ENCODE data around the gene LARP1. TPM values are rescaled to one million over a fixed set of nuclear protein-coding genes. Genes with fewer than 3 reads are reported as not detected.

LARP1 gene
- total and polyA plus RNA-seq, 9 of the 15 experiments (the other 6 are each of a cell fraction or from before 2014, with no cell fraction given), result 22.6 to 300 (median 92.0) TPM

DNA sequence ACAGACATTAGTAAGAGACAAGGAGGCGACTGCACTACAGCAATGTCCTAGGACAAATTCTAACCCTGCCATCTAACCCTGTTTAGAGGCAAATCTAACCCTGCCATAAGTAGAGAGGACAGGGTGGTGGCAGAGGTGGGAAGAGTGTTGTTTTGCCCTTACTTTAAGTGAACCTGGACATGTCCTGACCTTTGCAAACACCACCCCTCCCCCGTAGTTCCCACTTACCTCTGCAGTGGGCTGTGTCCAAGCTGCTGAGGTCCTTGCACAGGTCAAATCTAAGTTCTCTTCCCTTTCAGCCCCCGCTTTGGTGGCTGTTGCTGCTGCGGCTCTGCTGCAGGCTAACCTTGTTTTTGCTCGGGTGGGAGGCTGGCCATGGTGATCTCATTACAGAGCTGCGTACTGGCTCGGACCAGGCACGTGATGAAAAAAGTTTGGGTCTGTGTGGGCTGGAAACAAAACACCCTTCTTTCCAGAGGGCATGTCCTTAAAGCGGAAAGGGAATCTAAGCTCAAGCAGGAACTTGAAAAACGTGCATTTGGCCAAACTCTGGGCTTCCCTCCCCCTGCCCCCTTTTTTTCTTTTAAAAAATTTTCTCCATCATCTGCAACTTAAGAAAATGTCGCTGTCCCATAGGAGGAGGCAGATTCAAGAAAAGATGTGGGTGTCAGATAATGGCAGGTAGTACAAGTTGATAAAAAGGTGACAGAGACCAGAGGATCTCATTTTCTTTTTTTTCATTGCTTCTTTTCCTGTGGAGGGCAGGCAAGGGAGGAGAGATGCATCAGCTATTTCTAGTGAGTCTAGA lies 95.3 kb downstream of the LARP1 start, which contains the start of gene FAXDC2 (continued):
- no peak for TF ChIP-seq ZC3H4 (CRISPR knock-in tag; IDR thresholded peaks at IDR 0.05; ENCODE audit: borderline replicate concordance)
- TF ChIP-seq TGIF2 (CRISPR knock-in tag; IDR thresholded peaks at IDR 0.05), result no peak
- TF ChIP-seq PURB (CRISPR knock-in tag; IDR thresholded peaks at IDR 0.05; ENCODE audit: low read depth), result no peak
- no peak for TF ChIP-seq HNRNPL (IDR thresholded peaks at IDR 0.05; ENCODE audit: low read depth, low read length)
- no peak for TF ChIP-seq RBFOX2 (IDR thresholded peaks at IDR 0.05; ENCODE audit: low read depth, low read length)
- TF ChIP-seq, protein P1, sequence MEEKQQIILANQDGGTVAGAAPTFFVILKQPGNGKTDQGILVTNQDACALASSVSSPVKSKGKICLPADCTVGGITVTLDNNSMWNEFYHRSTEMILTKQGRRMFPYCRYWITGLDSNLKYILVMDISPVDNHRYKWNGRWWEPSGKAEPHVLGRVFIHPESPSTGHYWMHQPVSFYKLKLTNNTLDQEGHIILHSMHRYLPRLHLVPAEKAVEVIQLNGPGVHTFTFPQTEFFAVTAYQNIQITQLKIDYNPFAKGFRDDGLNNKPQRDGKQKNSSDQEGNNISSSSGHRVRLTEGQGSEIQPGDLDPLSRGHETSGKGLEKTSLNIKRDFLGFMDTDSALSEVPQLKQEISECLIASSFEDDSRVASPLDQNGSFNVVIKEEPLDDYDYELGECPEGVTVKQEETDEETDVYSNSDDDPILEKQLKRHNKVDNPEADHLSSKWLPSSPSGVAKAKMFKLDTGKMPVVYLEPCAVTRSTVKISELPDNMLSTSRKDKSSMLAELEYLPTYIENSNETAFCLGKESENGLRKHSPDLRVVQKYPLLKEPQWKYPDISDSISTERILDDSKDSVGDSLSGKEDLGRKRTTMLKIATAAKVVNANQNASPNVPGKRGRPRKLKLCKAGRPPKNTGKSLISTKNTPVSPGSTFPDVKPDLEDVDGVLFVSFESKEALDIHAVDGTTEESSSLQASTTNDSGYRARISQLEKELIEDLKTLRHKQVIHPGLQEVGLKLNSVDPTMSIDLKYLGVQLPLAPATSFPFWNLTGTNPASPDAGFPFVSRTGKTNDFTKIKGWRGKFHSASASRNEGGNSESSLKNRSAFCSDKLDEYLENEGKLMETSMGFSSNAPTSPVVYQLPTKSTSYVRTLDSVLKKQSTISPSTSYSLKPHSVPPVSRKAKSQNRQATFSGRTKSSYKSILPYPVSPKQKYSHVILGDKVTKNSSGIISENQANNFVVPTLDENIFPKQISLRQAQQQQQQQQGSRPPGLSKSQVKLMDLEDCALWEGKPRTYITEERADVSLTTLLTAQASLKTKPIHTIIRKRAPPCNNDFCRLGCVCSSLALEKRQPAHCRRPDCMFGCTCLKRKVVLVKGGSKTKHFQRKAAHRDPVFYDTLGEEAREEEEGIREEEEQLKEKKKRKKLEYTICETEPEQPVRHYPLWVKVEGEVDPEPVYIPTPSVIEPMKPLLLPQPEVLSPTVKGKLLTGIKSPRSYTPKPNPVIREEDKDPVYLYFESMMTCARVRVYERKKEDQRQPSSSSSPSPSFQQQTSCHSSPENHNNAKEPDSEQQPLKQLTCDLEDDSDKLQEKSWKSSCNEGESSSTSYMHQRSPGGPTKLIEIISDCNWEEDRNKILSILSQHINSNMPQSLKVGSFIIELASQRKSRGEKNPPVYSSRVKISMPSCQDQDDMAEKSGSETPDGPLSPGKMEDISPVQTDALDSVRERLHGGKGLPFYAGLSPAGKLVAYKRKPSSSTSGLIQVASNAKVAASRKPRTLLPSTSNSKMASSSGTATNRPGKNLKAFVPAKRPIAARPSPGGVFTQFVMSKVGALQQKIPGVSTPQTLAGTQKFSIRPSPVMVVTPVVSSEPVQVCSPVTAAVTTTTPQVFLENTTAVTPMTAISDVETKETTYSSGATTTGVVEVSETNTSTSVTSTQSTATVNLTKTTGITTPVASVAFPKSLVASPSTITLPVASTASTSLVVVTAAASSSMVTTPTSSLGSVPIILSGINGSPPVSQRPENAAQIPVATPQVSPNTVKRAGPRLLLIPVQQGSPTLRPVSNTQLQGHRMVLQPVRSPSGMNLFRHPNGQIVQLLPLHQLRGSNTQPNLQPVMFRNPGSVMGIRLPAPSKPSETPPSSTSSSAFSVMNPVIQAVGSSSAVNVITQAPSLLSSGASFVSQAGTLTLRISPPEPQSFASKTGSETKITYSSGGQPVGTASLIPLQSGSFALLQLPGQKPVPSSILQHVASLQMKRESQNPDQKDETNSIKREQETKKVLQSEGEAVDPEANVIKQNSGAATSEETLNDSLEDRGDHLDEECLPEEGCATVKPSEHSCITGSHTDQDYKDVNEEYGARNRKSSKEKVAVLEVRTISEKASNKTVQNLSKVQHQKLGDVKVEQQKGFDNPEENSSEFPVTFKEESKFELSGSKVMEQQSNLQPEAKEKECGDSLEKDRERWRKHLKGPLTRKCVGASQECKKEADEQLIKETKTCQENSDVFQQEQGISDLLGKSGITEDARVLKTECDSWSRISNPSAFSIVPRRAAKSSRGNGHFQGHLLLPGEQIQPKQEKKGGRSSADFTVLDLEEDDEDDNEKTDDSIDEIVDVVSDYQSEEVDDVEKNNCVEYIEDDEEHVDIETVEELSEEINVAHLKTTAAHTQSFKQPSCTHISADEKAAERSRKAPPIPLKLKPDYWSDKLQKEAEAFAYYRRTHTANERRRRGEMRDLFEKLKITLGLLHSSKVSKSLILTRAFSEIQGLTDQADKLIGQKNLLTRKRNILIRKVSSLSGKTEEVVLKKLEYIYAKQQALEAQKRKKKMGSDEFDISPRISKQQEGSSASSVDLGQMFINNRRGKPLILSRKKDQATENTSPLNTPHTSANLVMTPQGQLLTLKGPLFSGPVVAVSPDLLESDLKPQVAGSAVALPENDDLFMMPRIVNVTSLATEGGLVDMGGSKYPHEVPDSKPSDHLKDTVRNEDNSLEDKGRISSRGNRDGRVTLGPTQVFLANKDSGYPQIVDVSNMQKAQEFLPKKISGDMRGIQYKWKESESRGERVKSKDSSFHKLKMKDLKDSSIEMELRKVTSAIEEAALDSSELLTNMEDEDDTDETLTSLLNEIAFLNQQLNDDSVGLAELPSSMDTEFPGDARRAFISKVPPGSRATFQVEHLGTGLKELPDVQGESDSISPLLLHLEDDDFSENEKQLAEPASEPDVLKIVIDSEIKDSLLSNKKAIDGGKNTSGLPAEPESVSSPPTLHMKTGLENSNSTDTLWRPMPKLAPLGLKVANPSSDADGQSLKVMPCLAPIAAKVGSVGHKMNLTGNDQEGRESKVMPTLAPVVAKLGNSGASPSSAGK (IDR thresholded peaks at IDR 0.05), result no peak
- no peak for TF ChIP-seq ZNF583 (CRISPR knock-in tag; IDR thresholded peaks at IDR 0.05)
- TF ChIP-seq ZNF695 (CRISPR knock-in tag; IDR thresholded peaks at IDR 0.05), result no peak
- TF ChIP-seq KHSRP (IDR thresholded peaks at IDR 0.05), result no peak
- no peak for TF ChIP-seq KLF1 (tag; IDR thresholded peaks at IDR 0.05)
- no peak for TF ChIP-seq ZNF76 (CRISPR knock-in tag; IDR thresholded peaks at IDR 0.05; ENCODE audit: borderline replicate concordance)
- TF ChIP-seq SMARCE1 (IDR thresholded peaks at IDR 0.05), result no peak; the same call in 1 of the 2 replicates
- 0 out of 2 replicates have a peak, but pooled peaks have one; percentile 3 for TF ChIP-seq ARID1B (IDR thresholded peaks at IDR 0.05)
- TF ChIP-seq HIVEP1 (CRISPR knock-in tag; IDR thresholded peaks at IDR 0.05), result no peak
